ENCODE results near the gene UBE2N. TPM values are rescaled to one million over a fixed set of nuclear protein-coding genes. Genes with fewer than 3 reads are reported as not detected.

Gene UBE2N
- total and polyA plus RNA-seq, 12 donors: 35.5 to 109 (median 95.5) TPM

GRCh38 chr12:93447555-93448290 is 6.0 kb upstream of the UBE2N start:
- peaks cover 0 to 6% (median 4%) of the 10 kb centered on the region in 9 donors for H3K4me1 ChIP-seq
- no peak for TF ChIP-seq CTCF (IDR thresholded peaks at IDR 0.05)
- no peak for ATAC-seq
- no peaks in the 10 kb centered on the region for H3K9me3 ChIP-seq
- no peak overlapping the region for H3K4me3 ChIP-seq
- H3K27ac ChIP-seq: no peak overlapping the region
- 62 to 73% methylated on average over 4 of the region's 4 CpGs for WGBS, 2 donors
- DNase-seq: no peak
- H3K27me3 ChIP-seq: no peaks in the 10 kb centered on the region
- no peaks in the 10 kb centered on the region for H3K36me3 ChIP-seq
- intact Hi-C loops (cut with DNase I): no loop called here

GRCh38 chr12:93443576-93443975 is 1.8 kb upstream of the UBE2N start:
- peaks cover 0 to 33% (median 30%) of the 10 kb centered on the region in 9 donors for H3K4me1 ChIP-seq
- TF ChIP-seq CTCF (IDR thresholded peaks at IDR 0.05): no peak
- H3K36me3 ChIP-seq: no peaks in the 10 kb centered on the region
- H3K9me3 ChIP-seq: no peaks in the 10 kb centered on the region
- no peak for ATAC-seq
- H3K4me3 ChIP-seq: no peak overlapping the region
- no peak for DNase-seq
- no peaks in the 10 kb centered on the region for H3K27me3 ChIP-seq
- intact Hi-C loops (cut with DNase I): no loop called here
- H3K27ac ChIP-seq: no peak overlapping the region
- 95 to 99% methylated on average over 4 of the region's 4 CpGs for WGBS, 2 donors

GRCh38 chr12:93442411-93443340 is 929 bp upstream of the UBE2N start:
- H3K4me3 ChIP-seq: peak overlapping the region; percentile 73 to 99 (median 84)
- peak in 3 of 8 donors; percentile 2 to 6 (median 5) for ATAC-seq
- no peak for DNase-seq
- H3K36me3 ChIP-seq: no peaks in the 10 kb centered on the region
- WGBS, 2 donors: 5 to 7% methylated on average over 19 of the region's 19 CpGs
- intact Hi-C loops (cut with DNase I): no loop called here
- H3K9me3 ChIP-seq: no peaks in the 10 kb centered on the region
- H3K27ac ChIP-seq: peak overlapping the region; percentile 73 to 97 (median 91)
- no peaks in the 10 kb centered on the region for H3K27me3 ChIP-seq
- TF ChIP-seq CTCF (IDR thresholded peaks at IDR 0.05): no peak
- H3K4me1 ChIP-seq: peaks cover 0 to 41% (median 39%) of the 10 kb centered on the region in 9 donors

- Histone ChIP-seq H3K9me3 (no peaks in the 10 kb centered on the region), H3K36me3 (no peaks in the 10 kb centered on the region), H3K4me1 (peaks cover 0 to 56% (median 54%) of the 10 kb centered on the region in 9 donors), H3K4me3 (peak overlapping the region; percentile 73 to 99 (median 84)), H3K27ac (peak overlapping the region; percentile 73 to 97 (median 91)), H3K27me3 (no peaks in the 10 kb centered on the region)
- DNase-seq (peak; percentile 23 to 39), ATAC-seq (peak in 6 of 8 donors; percentile 7 to 36 (median 24))
- WGBS, 2 donors: 0% methylated on average over 55 of the region's 55 CpGs
- intact Hi-C loops (cut with DNase I): no loop called here
- TF ChIP-seq CTCF (IDR thresholded peaks at IDR 0.05): no peak
Measured at GRCh38 chr12:93441081-93441616, 598 bp downstream of the UBE2N start.
